NCI-H2171 (cell line): Measurements from ENCODE around the gene GRB14.

Experiments
- DNase-seq: peaks from one replicate; lab custom pipeline; 2025; lab: John Stamatoyannopoulos, UW

Gene GRB14

DNA sequence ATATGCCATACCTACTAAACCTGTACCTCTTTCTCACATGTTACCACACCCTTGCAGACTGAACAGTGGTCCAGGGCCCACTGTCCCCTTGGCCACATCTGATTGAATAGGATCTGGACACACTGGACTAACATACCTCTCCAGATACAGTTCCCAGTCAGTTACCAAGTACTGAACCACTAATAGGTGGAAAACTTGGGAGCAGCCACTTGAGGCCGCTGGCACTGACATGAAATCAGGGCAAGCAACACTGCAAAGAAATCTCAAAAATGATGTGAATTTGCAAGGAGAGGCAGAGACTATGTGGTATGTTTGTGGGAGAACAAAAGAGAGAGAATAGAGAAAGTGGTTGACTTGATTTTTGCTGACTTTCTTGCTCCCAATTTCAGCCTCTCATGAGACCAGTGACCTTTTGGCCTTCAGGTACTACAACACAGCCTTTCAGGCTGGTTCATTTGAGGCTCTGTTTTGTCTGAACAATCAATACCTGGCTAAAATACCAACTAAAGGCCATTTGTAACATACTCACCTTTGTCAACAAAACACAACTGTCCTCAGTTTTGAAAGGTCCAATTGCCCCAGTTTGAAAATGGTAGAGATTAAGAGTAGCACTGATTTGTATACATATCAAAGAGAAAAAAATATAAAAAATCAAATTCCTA lies 7.8 kb downstream of the GRB14 start:
- no peak for DNase-seq

GRCh38 chr2:164609790-164610189 lies 11.5 kb downstream of the GRB14 start:
- no peak for DNase-seq

DNA sequence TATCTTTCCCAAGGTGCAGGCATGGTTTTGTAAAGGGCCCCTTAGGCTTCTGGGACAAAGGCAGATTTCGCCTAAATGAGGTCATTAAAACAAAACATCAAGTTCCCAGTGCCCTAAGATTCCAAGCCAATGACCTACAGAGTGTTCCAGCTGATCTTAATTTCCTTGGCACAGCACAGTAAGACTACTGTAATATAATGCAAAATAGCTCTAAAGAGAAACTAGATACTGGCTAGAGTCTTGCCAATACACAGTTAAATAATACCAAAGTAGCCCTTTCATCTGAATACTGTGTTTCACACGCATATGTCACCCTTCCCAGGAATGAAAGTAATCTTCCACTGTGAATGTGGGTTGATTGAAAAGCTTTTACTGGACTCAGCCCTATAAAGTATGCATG lies 14.7 kb downstream of the GRB14 start:
- no peak for DNase-seq

- no peak for DNase-seq
Observed at GRCh38 chr2:164605295-164605694, 16.0 kb downstream of the GRB14 start.

- DNase-seq, result no peak
Observed at GRCh38 chr2:164600763-164601162, 20.5 kb downstream of the GRB14 start.

- peak; percentile 59 for DNase-seq
Observed at GRCh38 chr2:164599954-164600589, 21.2 kb downstream of the GRB14 start.

GRCh38 chr2:164597983-164598382 lies 23.3 kb downstream of the GRB14 start:
- DNase-seq, result no peak

DNA sequence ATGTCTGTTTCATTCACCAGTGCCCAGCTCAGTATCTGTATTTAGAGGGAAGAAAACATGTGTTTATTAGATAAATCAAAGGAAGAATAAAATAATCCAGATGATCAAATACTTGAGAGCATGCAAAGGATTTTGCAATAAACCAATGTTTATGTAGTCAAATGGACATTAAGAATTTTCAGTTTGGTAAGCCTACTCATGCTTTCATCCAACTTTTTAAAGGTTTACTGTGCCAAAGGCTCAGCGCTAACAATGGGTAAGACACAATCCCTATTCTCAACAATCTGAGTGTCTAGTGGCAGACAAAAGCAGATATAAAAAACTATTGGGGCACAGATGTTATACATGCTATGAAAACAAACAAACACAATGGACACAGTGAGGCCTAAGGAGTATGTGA lies 26.3 kb downstream of the GRB14 start:
- no peak for DNase-seq

DNA sequence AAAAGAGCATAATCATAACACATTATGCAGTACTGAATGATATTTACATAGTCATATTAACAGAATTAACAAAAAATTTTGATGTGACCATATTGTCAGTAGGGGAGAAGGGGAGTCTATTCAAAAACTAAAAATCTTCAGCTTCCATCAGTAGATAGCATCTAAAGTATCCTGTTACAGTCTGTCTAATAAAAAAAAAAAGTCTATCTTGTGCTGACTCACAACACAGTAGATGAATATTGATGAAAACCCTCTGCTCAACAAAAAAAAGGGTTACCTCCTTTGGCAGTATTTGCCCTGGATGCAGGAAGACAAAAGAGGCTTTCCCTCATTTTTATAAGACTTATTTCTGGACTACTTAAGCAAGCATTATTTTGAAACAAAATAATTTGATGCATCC lies 27.3 kb downstream of the GRB14 start:
- DNase-seq, result peak; percentile 1

GRCh38 chr2:164593541-164593940 lies 27.7 kb downstream of the GRB14 start:
- no peak for DNase-seq

- DNase-seq, result no peak
Observed at GRCh38 chr2:164589522-164589921, 31.8 kb downstream of the GRB14 start.

DNA sequence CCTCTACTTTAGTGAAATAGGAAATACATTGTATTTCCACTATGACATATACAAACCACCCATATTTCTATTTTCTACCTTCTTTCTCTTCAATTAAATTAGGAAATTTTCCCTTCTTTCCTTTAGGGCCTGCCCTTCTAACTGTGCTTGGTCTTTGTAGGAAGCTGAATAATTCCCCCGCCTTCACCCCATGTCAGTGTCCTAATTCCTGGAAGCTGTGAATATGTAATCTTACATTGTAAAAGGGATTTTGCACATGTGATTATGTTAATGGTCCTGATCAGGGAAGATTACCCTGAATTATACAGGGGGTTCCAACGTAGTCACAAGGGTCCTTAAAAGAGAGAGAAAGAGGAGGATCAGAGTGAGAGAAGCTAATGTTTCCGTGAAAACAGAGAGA lies 40.2 kb downstream of the GRB14 start:
- no peak for DNase-seq

DNA sequence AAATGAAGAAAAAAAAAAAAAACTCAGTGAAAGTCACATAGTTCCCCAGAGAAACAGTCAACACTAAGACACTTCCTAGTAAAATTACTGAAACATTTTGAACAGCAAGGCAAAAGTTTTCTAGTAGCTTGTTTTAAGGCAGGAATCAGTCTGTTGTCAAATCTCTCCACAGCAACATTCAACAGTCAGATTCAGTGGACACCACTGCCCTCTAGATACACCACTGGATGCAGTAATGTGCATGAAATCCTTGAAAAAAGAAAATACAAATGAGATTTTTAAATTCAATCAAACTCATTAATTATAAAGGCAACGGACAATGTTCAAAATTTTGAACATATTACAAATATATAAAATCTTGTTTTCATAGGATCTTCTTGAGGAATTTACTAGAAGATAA lies 46.4 kb downstream of the GRB14 start:
- no peak for DNase-seq

DNA sequence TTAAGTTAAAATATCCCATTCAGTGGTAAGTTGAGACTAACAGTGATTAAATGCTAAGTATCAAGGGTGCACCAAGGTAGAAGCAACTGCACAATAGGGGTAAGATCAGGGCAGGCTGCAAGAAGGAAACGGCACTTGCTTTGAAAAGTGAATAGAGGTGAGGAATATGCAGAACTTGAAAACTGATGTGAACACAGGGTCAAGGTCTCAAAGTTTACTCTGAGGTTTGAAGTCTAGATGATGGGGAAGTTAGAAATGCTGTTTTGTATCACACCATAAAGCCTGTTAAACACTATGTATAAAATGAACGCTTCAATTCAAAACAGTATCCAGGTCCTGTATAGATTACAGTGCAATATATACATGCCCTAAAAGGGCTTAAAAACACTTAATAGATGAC lies 50.8 kb downstream of the GRB14 start:
- no peak for DNase-seq

DNA sequence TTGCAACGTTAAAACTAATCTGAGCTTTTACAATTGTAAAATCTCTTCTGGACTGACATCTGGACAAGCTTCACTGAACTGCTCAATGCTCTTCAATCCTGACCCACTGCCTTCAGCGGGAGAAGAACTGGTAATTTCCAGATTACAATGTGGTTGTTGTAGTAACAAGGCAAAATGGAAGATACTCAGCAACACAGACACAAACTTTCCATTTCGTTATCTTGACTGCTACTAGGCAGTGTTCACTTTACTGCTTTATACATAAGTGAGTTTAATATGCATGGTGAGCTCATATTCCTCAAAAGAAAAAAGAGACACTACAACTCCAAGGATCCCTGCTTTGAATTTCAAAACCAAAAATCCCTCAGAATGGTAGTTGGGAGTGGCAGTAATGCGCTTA lies 51.9 kb downstream of the GRB14 start:
- no peak for DNase-seq

DNA sequence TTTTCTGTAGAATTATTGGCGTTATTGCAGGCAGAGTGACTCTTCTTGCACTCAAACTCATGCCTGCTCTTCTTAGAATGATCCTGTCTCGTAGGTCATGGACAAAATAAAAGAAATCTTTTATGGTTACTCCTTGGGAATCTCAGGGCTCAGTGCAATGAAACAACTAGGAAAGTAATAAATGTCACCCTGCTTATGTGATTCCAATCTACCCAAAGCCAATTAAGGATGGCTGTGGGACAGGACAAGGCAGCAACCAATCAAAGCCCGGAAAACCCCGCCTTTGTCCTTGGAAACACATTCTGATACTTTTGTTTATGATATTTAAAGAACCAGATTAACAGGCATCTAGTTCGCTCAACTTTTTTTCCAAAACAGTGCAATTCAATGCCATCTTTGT lies 53.0 kb downstream of the GRB14 start:
- DNase-seq, result no peak

DNA sequence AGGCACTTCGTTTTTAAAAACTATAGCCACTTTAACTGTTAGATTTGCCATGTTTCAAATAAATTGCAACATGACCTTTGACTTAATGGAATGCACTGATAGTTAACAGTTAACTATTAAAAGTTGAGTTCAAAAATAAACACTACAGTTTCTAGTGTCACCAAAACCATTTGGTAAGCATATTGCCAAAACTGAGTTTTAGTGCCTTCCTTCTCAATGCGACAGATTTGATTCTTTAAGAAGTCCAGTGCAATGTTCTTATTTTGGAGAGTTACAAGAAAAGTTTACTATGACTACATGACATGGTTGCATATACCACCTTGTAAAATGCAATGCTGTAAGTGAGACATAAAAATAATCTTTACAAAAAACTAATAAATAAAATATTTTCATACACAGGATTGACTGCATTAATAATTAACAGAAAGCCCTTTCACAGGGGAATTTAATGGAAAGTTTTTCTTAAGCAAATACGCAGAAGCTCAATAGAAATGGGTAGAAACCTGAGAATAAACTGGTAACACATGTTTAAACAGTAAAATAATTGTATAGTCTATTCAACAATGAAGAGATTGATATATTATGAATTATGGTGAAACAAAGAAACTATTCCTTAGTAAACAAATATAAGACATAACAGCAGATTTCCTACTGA lies 53.8 kb downstream of the GRB14 start:
- DNase-seq, result no peak

DNA sequence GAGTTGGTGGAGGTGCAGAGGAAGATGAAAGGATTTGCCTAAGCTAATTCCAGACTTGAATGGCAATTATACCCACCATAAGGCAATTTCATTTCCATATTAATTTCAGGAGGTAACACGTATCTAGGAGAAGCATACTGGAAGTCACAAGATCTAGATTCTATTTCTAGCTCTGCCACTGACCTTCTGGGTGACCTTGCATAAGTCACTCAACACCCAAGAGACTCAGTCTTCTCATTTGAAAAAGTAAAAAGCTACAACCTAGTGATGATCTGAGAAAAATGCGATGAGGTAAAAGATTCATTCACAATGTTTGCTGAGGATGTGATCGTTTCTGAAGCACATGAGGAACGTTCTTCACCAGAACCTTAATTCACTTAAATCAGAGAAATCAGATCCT lies 55.9 kb downstream of the GRB14 start:
- DNase-seq, result no peak

- DNase-seq, result no peak
Observed at GRCh38 chr2:164562666-164563065, 58.6 kb downstream of the GRB14 start.

- DNase-seq, result no peak
Observed at GRCh38 chr2:164561991-164562390, 59.3 kb downstream of the GRB14 start.

- no peak for DNase-seq
Observed at GRCh38 chr2:164561416-164561815, 59.9 kb downstream of the GRB14 start.

- DNase-seq, result no peak
Observed at GRCh38 chr2:164560902-164561301, 60.4 kb downstream of the GRB14 start.

GRCh38 chr2:164560181-164560792 lies 61.0 kb downstream of the GRB14 start:
- DNase-seq, result peak; percentile 19
